Measurements from ENCODE around the gene SHD. TPM values are rescaled to one million over a fixed set of nuclear protein-coding genes. Genes with fewer than 3 reads are reported as not detected.

Gene SHD
- total and polyA plus RNA-seq, 2 donors (not counting 3 experiments of a cell fraction or from before 2014, with no cell fraction given) = not detected

DNA sequence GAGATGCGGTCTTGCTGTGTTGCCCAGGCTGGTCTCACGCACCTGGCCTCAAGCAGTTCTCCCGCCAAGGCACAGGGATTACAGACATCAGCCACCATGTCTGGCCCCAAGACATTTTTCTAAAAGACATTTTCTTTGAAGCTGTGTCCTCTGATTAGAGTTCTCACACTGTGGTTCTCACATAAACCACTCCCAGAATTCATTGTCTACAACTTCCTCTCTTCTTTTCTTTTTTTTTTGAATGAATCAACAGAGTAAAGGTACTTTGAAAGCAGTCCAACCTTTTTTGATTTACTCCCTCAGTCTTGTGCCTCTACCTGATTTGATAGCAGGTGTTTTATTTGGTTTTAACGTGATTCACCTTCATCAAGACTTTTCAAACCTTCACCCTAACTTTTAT, 14.3 kb upstream of the SHD start:
- peaks cover 0 to 19% of the 10 kb centered on the region in 2 experiments for H3K36me3 ChIP-seq (ENCODE audit: control insufficient read depth in 2 of 2, extremely low read depth in 1 of 2, insufficient read depth in 2 of 2, low read length in 2 of 2)
- dilution Hi-C loops (cut with MboI; ENCODE audit: extremely low pct_ligation_motif_present, low sequenced_read_pairs) = no loop called here
- H3K9me3 ChIP-seq (replicated peaks; ENCODE audit: control insufficient read depth, insufficient read depth, low read length) = no peaks in the 10 kb centered on the region
- no peak overlapping the region for H2AFZ ChIP-seq (ENCODE audit: low read depth, low read length)
- no peak for FAIRE-seq
- no peak overlapping the region for H3K4me3 ChIP-seq (replicated peaks in 1 of 3; ENCODE audit: insufficient read depth in 1 of 3, low read depth in 1 of 3, low read length in 3 of 3)
- no peak overlapping the region for H3K27ac ChIP-seq (ENCODE audit: insufficient read depth, low read depth, low read length)
- no peak for DNase-seq (ENCODE audit: low read depth, low spot score)
- H3K4me1 ChIP-seq (ENCODE audit: control insufficient read depth, extremely low read depth, insufficient read depth, low read length) = no peaks in the 10 kb centered on the region
- no peaks in the 10 kb centered on the region for H3K9me1 ChIP-seq (replicated peaks; ENCODE audit: control insufficient read depth, extremely low read depth, insufficient read depth, low read length)
- intact Hi-C loops (cut with micrococcal nuclease) = no loop called here
- H3K4me2 ChIP-seq (ENCODE audit: insufficient read depth, low read length) = no peak overlapping the region
- POLR2A ChIA-PET = no interaction called here
- BruUV-seq (replicated peaks) = no TSS peak
- TF ChIP-seq FOS (IDR thresholded peaks at IDR 0.05; ENCODE audit: borderline replicate concordance, insufficient read depth, low read length) = no peak
- TF ChIP-seq JUN (IDR thresholded peaks at IDR 0.05; ENCODE audit: borderline replicate concordance, insufficient read depth, insufficient read length, low read depth) = no peak
- TF ChIP-seq POLR2A (IDR thresholded peaks at IDR 0.05; ENCODE audit: low read depth, low read length) = no peak
- TF ChIP-seq EZH2 (IDR thresholded peaks at IDR 0.05; ENCODE audit: borderline replicate concordance, low read depth, low read length, severe bottlenecking) = no peak
- TF ChIP-seq, protein P1, sequence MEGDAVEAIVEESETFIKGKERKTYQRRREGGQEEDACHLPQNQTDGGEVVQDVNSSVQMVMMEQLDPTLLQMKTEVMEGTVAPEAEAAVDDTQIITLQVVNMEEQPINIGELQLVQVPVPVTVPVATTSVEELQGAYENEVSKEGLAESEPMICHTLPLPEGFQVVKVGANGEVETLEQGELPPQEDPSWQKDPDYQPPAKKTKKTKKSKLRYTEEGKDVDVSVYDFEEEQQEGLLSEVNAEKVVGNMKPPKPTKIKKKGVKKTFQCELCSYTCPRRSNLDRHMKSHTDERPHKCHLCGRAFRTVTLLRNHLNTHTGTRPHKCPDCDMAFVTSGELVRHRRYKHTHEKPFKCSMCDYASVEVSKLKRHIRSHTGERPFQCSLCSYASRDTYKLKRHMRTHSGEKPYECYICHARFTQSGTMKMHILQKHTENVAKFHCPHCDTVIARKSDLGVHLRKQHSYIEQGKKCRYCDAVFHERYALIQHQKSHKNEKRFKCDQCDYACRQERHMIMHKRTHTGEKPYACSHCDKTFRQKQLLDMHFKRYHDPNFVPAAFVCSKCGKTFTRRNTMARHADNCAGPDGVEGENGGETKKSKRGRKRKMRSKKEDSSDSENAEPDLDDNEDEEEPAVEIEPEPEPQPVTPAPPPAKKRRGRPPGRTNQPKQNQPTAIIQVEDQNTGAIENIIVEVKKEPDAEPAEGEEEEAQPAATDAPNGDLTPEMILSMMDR (IDR thresholded peaks at IDR 0.05; ENCODE audit: extremely low read depth in 1 of 2, insufficient read depth in 1 of 2, low read depth in 1 of 2, low read length in 2 of 2) = no peak
- no peaks in the 10 kb centered on the region for H3K79me2 ChIP-seq (ENCODE audit: control insufficient read depth, insufficient read depth, low read length)
- no peak overlapping the region for H3K9ac ChIP-seq (replicated peaks; ENCODE audit: extremely low read depth, insufficient read depth, low read length)
- no peaks in the 10 kb centered on the region for H3K27me3 ChIP-seq (ENCODE audit: control insufficient read depth in 2 of 2, insufficient read depth in 2 of 2, low read length in 2 of 2)
- no peaks in the 10 kb centered on the region for H4K20me1 ChIP-seq (replicated peaks; ENCODE audit: control insufficient read depth, extremely low read depth, insufficient read depth, low read length)
- CTCF ChIA-PET = interaction anchor here (0.7 to 1.8 kb wide), 3 partner anchors 88 to 260 kb away, joined by 3 to 6 read pairs (median 6); no protein-coding TSS in a partner anchor
